GM03348 (cell line): ENCODE data around the gene CD164L2.

Experiments used
- DNase-seq: peaks from one replicate; pipeline ENCODE4 v3.0.0; 2012; ENCODE audit warnings: low spot score

The CD164L2 gene

DNA sequence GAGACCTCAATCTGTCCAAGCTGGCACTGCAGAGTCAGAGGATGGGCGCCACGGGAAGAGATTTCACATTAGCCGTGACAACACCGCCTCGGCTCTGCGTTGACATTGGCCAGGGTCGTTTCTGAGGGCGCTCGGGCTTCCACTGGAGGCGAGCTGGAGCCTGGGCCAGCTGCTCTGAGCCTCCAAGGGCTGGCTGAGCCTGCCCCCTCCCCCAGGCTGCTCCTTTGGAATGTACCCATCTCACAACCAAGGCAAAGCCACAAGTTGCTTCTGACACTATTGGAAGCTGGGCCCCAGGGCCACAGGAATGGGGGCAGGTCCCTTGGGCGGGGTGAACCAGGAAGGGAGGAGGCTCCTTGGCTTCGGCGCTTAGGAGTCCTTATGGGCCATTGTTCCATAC, 21.9 kb upstream of the CD164L2 start:
- peak; percentile 84 for DNase-seq

- DNase-seq: no peak
Observed at GRCh38 chr1:27403931-27404330, 20.8 kb upstream of the CD164L2 start.

DNA sequence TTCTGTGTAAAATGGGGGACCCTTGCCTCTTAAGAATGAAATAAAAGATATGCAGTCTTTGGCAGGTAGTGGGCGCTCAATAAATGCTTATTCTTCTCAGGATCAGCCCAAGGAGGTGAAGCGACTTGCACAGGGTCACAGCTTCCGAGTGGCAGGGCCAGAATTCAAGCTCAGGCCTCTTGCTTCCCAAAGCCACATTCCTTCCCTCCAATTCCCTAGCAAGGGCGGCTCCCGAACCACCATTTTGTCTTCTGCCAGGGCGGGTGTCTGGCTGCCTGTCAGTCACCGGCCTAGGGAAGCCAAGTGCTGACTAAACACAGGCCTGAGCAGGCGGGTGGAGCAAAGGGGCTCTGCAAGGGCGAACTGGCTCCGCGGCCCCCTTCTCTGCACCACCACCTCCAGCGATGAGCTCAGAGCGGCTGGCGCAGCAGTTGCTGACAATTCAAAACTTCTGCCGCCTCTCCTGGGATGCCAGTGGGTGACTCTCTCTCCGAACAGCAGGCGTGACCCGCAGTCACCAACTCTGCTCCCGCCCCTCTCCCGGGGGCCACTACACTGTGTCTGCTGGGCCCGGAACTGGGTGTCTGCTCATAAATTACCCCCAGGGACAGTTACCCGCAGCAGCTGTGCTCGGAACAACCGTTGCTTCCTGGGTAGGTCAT, 20.1 kb upstream of the CD164L2 start:
- peak; percentile 81 for DNase-seq

DNA sequence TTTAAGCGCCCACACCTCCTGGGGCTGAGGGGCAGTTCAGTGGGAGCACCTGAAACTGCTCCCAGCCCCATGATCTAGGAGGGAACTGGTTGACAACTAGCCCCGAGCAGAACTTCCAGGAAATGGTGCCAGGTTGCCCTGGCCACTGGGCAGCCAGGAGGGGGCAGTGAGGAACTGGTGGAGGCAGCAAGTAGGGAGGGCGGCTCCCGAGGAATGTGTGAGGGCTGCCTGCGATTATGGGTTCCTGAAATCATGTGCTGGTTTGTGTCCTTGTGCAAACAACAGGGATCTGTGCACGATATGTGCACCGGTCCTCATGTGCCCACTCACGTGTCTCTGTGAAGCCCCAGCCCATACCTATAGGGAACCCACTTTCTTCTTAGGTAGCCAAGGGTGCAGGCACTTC, 19.2 kb upstream of the CD164L2 start:
- DNase-seq: peak; percentile 82

- DNase-seq: no peak
Observed at GRCh38 chr1:27400963-27401341, 17.8 kb upstream of the CD164L2 start.

DNA sequence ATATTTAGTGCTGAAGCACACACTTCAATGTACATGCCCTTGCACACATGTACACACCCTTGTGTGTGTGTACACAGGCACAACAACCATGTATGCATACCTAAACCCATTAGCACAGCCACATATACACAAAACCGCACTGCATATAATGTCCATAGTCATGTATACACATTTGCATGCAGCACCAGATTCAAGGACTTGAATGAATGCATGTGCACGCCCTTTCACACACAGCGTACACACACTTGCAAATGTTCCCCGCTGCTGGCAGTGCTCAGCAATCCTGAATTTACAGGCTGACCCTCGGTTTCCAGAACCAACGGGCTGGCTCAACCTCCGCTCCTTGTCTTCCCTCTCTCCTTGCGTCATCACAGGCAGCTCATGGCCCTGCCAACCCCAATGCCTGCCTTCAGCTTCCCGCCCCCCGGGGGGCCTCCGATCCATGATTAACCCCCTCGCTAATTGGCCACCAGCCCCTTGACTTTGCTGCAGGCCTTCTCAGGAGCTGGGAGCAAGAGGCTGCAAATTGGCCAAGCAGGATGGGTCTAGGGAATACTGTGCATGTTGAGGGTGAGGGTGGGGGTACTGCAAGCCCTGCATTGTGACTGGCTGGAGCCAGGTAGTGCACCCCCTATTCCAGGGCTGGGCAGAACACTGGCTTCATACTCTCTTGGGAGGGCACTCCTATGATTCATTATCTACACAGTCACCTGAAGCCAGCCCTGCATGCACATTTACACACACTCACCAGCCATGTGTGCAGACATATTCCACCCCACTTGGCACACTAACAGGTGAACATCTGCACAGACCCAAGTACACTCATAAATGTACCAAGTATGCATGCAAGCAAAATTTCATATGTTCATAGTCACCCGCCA, 17.2 kb upstream of the CD164L2 start:
- no peak for DNase-seq

DNA sequence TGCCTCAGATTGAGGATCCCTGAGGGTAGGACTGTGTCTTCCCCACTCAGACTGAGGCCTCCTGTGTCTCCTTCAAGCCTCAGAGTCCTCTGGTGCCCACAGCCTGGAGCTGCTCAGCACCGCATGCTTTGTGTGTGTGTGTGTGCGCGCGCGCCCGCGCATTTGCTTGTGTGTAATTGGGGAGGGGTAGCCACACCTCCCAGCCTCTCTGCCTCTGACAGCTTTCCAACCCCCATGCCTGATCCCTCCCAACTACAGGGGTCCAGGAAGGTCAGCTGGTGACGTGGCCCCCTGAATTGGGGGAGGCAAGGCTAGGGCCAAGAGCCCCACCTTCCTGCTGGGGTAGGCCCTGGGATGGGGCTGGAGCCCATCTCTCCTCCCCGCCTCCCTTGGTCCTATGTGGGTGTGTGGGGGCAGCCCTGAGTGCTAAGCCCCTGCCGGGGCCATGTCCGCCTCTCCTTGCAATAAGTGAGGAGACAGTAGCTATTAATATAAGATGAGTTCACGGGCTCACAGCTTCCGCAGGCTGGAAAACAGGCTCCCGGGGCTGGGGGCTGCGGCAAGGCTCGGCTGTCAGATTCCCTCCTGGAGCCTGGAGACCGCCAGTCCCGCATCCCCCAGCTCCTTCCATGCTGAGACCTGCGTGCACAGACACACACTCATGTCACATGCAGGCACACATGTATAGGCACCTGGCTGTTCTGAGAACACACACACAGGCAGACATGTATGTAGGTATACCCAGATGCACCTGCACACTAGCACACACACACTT, 16.3 kb upstream of the CD164L2 start:
- no peak for DNase-seq

- DNase-seq: no peak
Observed at GRCh38 chr1:27398405-27399149, 15.4 kb upstream of the CD164L2 start.

GRCh38 chr1:27397749-27398148, 14.6 kb upstream of the CD164L2 start:
- no peak for DNase-seq

DNA sequence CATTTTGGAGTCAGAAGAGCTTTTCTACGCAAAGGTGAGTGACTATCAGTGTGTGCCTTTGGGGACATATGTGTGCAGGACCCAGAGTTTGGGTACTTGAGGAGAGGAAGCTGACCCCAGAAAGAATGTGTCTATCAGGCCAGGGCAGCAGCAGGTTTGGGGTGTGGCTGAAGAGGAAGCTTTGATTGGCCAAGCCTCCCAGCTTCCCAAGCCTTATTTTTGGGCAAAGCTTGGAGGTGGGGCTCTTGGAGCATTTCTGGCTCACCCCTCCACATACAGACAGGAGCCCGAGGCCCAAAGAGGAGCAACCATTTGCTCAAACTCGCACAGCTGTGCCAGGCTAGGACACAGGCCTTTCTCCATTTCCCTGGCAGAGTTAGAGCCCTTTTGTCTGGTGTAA, 14.0 kb upstream of the CD164L2 start:
- no peak for DNase-seq

- DNase-seq: peak; percentile 87
Observed at GRCh38 chr1:27395441-27396195, 12.5 kb upstream of the CD164L2 start.

GRCh38 chr1:27394925-27395324, 11.8 kb upstream of the CD164L2 start:
- DNase-seq: no peak

- DNase-seq: no peak
Observed at GRCh38 chr1:27394282-27394658, 11.1 kb upstream of the CD164L2 start.

DNA sequence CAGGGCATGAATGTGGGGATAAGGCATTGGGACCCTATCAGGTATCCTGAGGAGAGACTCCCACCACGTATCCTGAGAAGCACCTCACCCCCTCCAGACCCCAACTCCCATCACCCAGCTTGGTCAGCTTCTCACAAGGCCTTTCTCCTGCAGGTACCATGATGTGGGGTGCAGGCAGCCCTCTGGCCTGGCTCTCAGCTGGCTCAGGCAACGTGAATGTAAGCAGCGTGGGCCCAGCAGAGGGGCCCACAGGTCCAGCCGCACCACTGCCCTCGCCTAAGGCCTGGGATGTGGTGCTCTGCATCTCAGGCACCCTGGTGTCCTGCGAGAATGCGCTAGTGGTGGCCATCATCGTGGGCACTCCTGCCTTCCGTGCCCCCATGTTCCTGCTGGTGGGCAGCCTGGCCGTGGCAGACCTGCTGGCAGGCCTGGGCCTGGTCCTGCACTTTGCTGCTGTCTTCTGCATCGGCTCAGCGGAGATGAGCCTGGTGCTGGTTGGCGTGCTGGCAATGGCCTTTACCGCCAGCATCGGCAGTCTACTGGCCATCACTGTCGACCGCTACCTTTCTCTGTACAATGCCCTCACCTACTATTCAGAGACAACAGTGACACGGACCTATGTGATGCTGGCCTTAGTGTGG, 10.6 kb upstream of the CD164L2 start:
- no peak for DNase-seq

DNA sequence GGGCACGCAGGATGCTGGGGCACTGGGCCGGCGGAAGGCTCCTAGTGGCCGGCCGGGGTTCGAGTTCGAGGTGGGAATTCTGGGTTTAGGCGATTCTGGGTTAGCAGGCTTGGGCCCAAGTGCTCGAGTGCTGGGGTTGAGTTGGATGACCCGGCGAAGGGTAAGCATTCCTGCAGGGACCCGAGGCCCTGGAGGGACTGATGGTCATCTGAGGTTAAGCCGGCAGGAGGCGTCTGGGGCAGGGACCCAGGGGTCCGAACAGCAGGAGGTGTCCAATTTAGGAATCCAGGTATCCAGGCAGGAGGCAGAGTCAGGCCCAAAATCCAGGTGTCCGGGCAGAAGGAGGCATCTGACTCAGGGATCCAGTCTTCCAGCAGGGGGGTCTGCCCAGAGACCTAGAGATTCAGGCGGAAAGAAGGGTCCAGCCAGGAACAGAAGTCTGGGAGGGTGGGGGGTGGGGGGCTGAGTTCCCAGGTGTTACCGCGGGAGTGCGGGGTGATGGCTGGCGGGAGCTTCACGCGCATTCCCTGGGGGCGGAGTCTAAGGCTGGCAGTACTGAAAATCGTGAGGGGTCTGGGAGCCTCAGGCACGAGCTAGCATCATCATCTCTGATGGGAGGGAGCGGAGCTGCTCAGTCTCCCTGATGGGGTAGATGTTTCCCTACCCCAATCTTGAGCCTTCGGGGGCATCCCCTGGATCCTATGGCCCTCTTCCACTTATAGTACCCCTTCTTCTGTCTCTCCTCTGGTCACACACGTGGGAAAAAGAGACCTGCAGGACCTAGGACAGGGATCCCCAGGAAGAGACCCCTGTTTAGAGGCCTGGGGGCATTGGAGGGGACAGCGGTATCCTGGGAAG, 9.9 kb upstream of the CD164L2 start:
- no peak for DNase-seq

- peak; percentile 97 for DNase-seq
Observed at GRCh38 chr1:27392096-27392777, 9.1 kb upstream of the CD164L2 start, which contains the start of gene GPR3. Gene GPR3 (plus strand): TSS chr1:27392622. CDS start chr1:27393799, 1,177 bp downstream.

- peak; percentile 59 for DNase-seq
Observed at GRCh38 chr1:27391511-27392095, 8.5 kb upstream of the CD164L2 start.

DNA sequence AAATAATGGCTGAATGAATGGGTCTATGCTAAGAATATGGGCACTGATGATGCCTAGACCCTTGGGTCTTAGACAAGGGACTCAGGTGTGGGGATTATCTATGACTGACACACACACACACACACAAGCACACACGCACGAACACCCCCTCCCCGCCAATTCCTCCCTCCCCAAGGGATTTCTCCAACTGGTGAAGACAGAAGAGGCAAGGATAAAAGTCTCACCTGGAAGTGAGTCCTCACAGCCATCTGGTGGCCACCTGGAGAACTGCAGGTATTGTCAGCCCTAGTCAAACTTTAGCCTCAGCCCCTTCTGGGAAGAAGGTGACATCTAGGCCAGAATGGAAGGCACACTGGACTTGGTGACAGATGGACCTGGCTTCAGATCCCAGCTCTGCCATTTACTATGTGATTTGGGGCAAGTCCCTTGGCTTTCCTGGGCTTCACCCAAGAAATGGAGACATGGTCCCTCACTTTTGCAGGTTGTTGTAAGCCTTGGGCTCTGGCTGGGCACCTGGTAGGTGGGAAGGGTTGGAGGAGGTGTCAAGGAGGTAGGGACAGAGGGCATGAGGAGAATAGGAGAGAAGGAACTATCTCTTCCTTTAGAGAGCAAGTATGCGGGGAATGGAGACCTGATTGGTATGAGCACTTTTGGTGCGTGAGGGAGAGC, 5.3 kb upstream of the CD164L2 start:
- peak; percentile 52 for DNase-seq
